ENCODE measurements around the gene PI4K2A.

The PI4K2A gene

DNA sequence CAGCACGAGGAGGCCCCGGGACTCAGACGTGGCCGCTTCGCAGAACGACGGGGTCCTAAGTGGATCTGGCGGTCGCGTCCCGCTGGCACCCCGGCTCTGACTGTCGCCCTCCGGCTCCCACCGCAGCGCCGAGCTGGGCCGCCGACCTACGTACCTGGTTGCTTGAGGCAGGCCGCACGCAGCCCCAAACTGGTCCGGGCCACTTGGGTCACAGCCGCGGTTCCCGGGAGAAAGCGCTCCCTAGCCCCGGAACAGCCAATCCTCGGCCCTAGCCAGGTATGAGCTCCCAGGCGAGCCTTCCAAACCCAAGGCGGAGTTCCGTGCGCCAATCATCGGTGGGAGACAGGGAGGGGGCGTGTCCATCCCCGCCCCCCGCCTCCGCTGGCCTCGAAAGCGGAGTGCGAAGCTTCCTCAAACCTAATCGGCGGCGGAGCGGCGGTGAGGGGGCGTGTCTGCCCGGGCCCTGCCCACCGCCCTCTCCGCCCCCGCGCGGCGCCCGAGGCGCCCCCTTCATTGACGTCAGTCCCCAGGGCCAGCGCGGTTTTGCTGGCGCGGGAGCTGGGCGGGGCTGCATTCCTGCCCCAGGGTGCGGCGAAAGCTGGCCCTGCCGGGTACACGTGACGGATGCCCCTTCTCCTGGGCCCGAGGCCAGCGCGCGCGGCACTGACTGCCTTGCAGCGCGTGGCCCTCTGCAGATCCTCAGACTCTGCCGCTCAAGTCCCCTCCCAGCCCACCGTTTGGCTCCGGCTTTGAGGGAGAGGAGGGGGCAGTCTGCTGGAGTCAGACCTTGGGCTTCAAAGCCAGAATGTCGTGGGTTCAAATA is 46.7 kb downstream of the PI4K2A start, which contains the start of gene AVPI1 (continued):
- TF ChIP-seq, protein P1, sequence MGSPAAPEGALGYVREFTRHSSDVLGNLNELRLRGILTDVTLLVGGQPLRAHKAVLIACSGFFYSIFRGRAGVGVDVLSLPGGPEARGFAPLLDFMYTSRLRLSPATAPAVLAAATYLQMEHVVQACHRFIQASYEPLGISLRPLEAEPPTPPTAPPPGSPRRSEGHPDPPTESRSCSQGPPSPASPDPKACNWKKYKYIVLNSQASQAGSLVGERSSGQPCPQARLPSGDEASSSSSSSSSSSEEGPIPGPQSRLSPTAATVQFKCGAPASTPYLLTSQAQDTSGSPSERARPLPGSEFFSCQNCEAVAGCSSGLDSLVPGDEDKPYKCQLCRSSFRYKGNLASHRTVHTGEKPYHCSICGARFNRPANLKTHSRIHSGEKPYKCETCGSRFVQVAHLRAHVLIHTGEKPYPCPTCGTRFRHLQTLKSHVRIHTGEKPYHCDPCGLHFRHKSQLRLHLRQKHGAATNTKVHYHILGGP (tag by site-specific recombination; IDR thresholded peaks at IDR 0.05), result no peak
- TF ChIP-seq, protein P2, sequence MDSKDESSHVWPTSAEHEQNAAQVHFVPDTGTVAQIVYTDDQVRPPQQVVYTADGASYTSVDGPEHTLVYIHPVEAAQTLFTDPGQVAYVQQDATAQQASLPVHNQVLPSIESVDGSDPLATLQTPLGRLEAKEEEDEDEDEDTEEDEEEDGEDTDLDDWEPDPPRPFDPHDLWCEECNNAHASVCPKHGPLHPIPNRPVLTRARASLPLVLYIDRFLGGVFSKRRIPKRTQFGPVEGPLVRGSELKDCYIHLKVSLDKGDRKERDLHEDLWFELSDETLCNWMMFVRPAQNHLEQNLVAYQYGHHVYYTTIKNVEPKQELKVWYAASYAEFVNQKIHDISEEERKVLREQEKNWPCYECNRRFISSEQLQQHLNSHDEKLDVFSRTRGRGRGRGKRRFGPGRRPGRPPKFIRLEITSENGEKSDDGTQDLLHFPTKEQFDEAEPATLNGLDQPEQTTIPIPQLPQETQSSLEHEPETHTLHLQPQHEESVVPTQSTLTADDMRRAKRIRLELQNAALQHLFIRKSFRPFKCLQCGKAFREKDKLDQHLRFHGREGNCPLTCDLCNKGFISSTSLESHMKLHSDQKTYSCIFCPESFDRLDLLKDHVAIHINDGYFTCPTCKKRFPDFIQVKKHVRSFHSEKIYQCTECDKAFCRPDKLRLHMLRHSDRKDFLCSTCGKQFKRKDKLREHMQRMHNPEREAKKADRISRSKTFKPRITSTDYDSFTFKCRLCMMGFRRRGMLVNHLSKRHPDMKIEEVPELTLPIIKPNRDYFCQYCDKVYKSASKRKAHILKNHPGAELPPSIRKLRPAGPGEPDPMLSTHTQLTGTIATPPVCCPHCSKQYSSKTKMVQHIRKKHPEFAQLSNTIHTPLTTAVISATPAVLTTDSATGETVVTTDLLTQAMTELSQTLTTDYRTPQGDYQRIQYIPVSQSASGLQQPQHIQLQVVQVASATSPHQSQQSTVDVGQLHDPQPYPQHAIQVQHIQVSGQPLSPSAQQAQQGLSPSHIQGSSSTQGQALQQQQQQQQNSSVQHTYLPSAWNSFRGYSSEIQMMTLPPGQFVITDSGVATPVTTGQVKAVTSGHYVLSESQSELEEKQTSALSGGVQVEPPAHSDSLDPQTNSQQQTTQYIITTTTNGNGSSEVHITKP (tag by site-specific recombination; IDR thresholded peaks at IDR 0.05), result peak; percentile 62
- TF ChIP-seq ZIC2 (tag by site-specific recombination; IDR thresholded peaks at IDR 0.05) (peak; percentile 44), ZNF548 (tag by site-specific recombination; IDR thresholded peaks at IDR 0.05) (no peak), SP3 (tag by site-specific recombination; IDR thresholded peaks at IDR 0.05) (peak; percentile 99), ZNF398 (tag by site-specific recombination; IDR thresholded peaks at IDR 0.05) (peak; percentile 80), MYNN (tag by site-specific recombination; IDR thresholded peaks at IDR 0.05; ENCODE audit: borderline replicate concordance) (no peak), ZNF324 (tag by site-specific recombination; IDR thresholded peaks at IDR 0.05) (peak; percentile 55), GLI2 (tag by site-specific recombination; IDR thresholded peaks at IDR 0.05; ENCODE audit: borderline replicate concordance, low read depth) (no peak), ZNF670 (tag by site-specific recombination; IDR thresholded peaks at IDR 0.05; ENCODE audit: low read depth) (no peak), ATF2 (tag by site-specific recombination; IDR thresholded peaks at IDR 0.05; ENCODE audit: low read depth) (peak; percentile 91), ZNF202 (tag by site-specific recombination; IDR thresholded peaks at IDR 0.05; ENCODE audit: borderline replicate concordance) (no peak), ZNF274 (IDR thresholded peaks at IDR 0.05; ENCODE audit: low read length) (no peak), ZNF274 (tag by site-specific recombination; IDR thresholded peaks at IDR 0.05; ENCODE audit: borderline replicate concordance) (no peak), ZBTB8A (tag by site-specific recombination; IDR thresholded peaks at IDR 0.05) (peak; percentile 96), WT1 (tag by site-specific recombination; IDR thresholded peaks at IDR 0.05) (peak; percentile 76), ZNF19 (tag by site-specific recombination; IDR thresholded peaks at IDR 0.05; ENCODE audit: low read depth) (no peak), IKZF3 (tag by site-specific recombination; IDR thresholded peaks at IDR 0.05) (peak; percentile 97), ZNF571 (tag by site-specific recombination; IDR thresholded peaks at IDR 0.05) (no peak), ZNF677 (tag by site-specific recombination; IDR thresholded peaks at IDR 0.05) (no peak), ZBTB48 (tag by site-specific recombination; IDR thresholded peaks at IDR 0.05) (peak; percentile 91), ZNF624 (tag by site-specific recombination; IDR thresholded peaks at IDR 0.05) (no peak), ZNF555 (tag by site-specific recombination; conservative IDR thresholded peaks at IDR 0.05) (no peak), SCRT2 (tag by site-specific recombination; IDR thresholded peaks at IDR 0.05) (no peak), ZNF248 (tag by site-specific recombination; IDR thresholded peaks at IDR 0.05) (no peak)
- TF ChIP-seq, protein P3, sequence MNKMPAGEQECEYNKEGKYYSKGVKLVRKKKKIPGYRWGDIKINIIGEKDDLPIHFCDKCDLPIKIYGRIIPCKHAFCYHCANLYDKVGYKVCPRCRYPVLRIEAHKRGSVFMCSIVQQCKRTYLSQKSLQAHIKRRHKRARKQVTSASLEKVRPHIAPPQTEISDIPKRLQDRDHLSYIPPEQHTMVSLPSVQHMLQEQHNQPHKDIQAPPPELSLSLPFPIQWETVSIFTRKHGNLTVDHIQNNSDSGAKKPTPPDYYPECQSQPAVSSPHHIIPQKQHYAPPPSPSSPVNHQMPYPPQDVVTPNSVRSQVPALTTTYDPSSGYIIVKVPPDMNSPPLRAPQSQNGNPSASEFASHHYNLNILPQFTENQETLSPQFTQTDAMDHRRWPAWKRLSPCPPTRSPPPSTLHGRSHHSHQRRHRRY (tag by site-specific recombination; IDR thresholded peaks at IDR 0.05), result no peak
- TF ChIP-seq, protein P4, sequence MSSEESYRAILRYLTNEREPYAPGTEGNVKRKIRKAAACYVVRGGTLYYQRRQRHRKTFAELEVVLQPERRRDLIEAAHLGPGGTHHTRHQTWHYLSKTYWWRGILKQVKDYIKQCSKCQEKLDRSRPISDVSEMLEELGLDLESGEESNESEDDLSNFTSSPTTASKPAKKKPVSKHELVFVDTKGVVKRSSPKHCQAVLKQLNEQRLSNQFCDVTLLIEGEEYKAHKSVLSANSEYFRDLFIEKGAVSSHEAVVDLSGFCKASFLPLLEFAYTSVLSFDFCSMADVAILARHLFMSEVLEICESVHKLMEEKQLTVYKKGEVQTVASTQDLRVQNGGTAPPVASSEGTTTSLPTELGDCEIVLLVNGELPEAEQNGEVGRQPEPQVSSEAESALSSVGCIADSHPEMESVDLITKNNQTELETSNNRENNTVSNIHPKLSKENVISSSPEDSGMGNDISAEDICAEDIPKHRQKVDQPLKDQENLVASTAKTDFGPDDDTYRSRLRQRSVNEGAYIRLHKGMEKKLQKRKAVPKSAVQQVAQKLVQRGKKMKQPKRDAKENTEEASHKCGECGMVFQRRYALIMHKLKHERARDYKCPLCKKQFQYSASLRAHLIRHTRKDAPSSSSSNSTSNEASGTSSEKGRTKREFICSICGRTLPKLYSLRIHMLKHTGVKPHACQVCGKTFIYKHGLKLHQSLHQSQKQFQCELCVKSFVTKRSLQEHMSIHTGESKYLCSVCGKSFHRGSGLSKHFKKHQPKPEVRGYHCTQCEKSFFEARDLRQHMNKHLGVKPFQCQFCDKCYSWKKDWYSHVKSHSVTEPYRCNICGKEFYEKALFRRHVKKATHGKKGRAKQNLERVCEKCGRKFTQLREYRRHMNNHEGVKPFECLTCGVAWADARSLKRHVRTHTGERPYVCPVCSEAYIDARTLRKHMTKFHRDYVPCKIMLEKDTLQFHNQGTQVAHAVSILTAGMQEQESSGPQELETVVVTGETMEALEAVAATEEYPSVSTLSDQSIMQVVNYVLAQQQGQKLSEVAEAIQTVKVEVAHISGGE (tag by site-specific recombination; conservative IDR thresholded peaks at IDR 0.05; ENCODE audit: low read depth), result peak; percentile 64; the same call in 1 of the 2 replicates
